Vagina (tissue), 2 donors: ENCODE results near the gene TSC22D4. TPM values are rescaled to one million over a fixed set of nuclear protein-coding genes. Genes with fewer than 3 reads are reported as not detected.

Experiments used
- DNase-seq, 2 donors: peaks; one replicate each; pipeline ENCODE4 v3.0.0-alpha.2; 2017; ENCODE audit errors: extremely low spot score in 2 of 2
- H3K27ac ChIP-seq: fragments of 200-600 bp; sonication (generic); one replicate; pipeline ENCODE4 v1.5.1; 2019
- H3K27me3 ChIP-seq: fragments of 200-600 bp; sonication (generic); one replicate; pipeline ENCODE4 v1.5.1; 2019
- H3K36me3 ChIP-seq, 2 donors: fragments of 200-600 bp; sonication (generic); one replicate each; pipeline ENCODE4 v1.5.1; 2017 to 2019
- H3K4me1 ChIP-seq: fragments of 200-600 bp; sonication (generic); one replicate; pipeline ENCODE4 v1.5.1; 2019
- H3K4me3 ChIP-seq, 2 donors: fragments of 200-600 bp; sonication (generic); 1 replicate in 1 of 2; 2 replicates in 1 of 2; pipeline ENCODE4 v1.5.1; 2016 to 2019
- H3K9me3 ChIP-seq: fragments of 200-600 bp; sonication (generic); one replicate; pipeline ENCODE4 v1.5.1; 2019
- CTCF ChIP-seq, 3 experiments: fragments of 450-650 bp in 2 of 3; fragments of 200-600 bp in 1 of 3; sonication (generic) in 1 of 3; IDR thresholded peaks; one replicate each; pipeline ENCODE4 v1.5.1; 2017 to 2019; ENCODE audit warnings: antibody characterized with exemption in 3 of 3, mild to moderate bottlenecking in 2 of 3, moderate library complexity in 2 of 3
- POLR2A ChIP-seq, 2 donors: fragments of 450-650 bp; IDR thresholded peaks; one replicate each; pipeline ENCODE4 v1.6.1; 2017; ENCODE audit warnings: antibody characterized with exemption in 2 of 2, mild to moderate bottlenecking in 2 of 2, moderate library complexity in 2 of 2
- POLR2AphosphoS5 ChIP-seq, 2 donors: sonication (generic); formaldehyde crosslinking; IDR thresholded peaks; one replicate each; pipeline ENCODE4 v1.9.0; 2017; ENCODE audit warnings: antibody characterized with exemption in 2 of 2, mild to moderate bottlenecking in 2 of 2, low read depth in 1 of 2; ENCODE audit not compliant: insufficient read depth in 1 of 2
- intact Hi-C: fragments of 100-400 bp; cut with DNase I; formaldehyde crosslinking; loops from one replicate; pipeline ENCODE4 v1.15.1; 2023
- total RNA-seq: library from RNA; depleted of rRNA; stranded (reverse); fragments of >200 nt; gene quantifications from one replicate; pipeline ENCODE4 v1.2.3, GENCODE V29; 2016

TSC22D4 gene
- total RNA-seq, 1 donor from 2014 or later: 34.6 TPM

GRCh38 chr7:100429637-100430492 lies 49.1 kb downstream of the TSC22D4 start, which contains the start of gene MEPCE:
TSS of gene MEPCE (plus strand) at chr7:100429831. CDS start at chr7:100430019, 188 bp downstream.
- intact Hi-C loops: no loop called here
- H3K4me1 ChIP-seq: peaks cover 33% of the 10 kb centered on the region
- no peaks in the 10 kb centered on the region for H3K27me3 ChIP-seq
- peak within 1 kb of the TSS; percentile 90 to 93 for H3K4me3 ChIP-seq
- H3K9me3 ChIP-seq: no peaks in the 10 kb centered on the region
- no peak for TF ChIP-seq CTCF (IDR thresholded peaks at IDR 0.05)
- TF ChIP-seq POLR2A (IDR thresholded peaks at IDR 0.05): peak in 1 of 2 donors; percentile 75
- peak in 1 of 2 donors; percentile 70 for TF ChIP-seq POLR2AphosphoS5 (IDR thresholded peaks at IDR 0.05; ENCODE audit: insufficient read depth in 1 of 2, low read depth in 1 of 2)
- peaks cover 0 to 16% of the 10 kb centered on the region in 2 donors for H3K36me3 ChIP-seq
- peak in 1 of 2 donors; percentile 97 for DNase-seq
- peak within 1 kb of the TSS; percentile 100 for H3K27ac ChIP-seq

GRCh38 chr7:100428967-100429636 lies 49.9 kb downstream of the TSC22D4 start:
- H3K4me1 ChIP-seq: peaks cover 26% of the 10 kb centered on the region
- peak; percentile 7 to 18 for TF ChIP-seq POLR2A (IDR thresholded peaks at IDR 0.05)
- TF ChIP-seq POLR2AphosphoS5 (IDR thresholded peaks at IDR 0.05; ENCODE audit: insufficient read depth in 1 of 2, low read depth in 1 of 2): peak; percentile 84 to 87
- peak in 1 of 3 experiments; percentile 52 for TF ChIP-seq CTCF (IDR thresholded peaks at IDR 0.05)
- intact Hi-C loops: no loop called here

GRCh38 chr7:100428199-100428966 lies 50.6 kb downstream of the TSC22D4 start, which contains the start of gene ZCWPW1:
TSS of gene ZCWPW1 (minus strand) at chr7:100428703. CDS start at chr7:100420649, 8,054 bp downstream.
- TF ChIP-seq POLR2A (IDR thresholded peaks at IDR 0.05) (peak; percentile 70 to 98), CTCF (IDR thresholded peaks at IDR 0.05) (no peak), POLR2AphosphoS5 (IDR thresholded peaks at IDR 0.05; ENCODE audit: insufficient read depth in 1 of 2, low read depth in 1 of 2) (peak; percentile 97 to 100)
- Histone ChIP-seq H3K27ac (peak within 1 kb of the TSS; percentile 100), H3K4me1 (peaks cover 26% of the 10 kb centered on the region), H3K27me3 (no peaks in the 10 kb centered on the region), H3K9me3 (no peaks in the 10 kb centered on the region), H3K36me3 (peaks cover 0 to under 1% of the 10 kb centered on the region in 2 donors), H3K4me3 (peak within 1 kb of the TSS; percentile 90 to 93)
- intact Hi-C loops: no loop called here
- DNase-seq: peak in 1 of 2 donors; percentile 98

More at GRCh38 chr7:100428967-100429636, 49.9 kb downstream of the TSC22D4 start:
- Histone ChIP-seq H3K27ac (peak overlapping the region; percentile 100), H3K4me3 (peak overlapping the region; percentile 90 to 93), H3K36me3 (peaks cover 0 to 8% of the 10 kb centered on the region in 2 donors), H3K9me3 (no peaks in the 10 kb centered on the region), H3K27me3 (no peaks in the 10 kb centered on the region)
- DNase-seq: peak; percentile 99 to 100

- intact Hi-C loops: no loop called here
- Histone ChIP-seq H3K4me3 (peak overlapping the region; percentile 90 to 93), H3K27ac (peak overlapping the region; percentile 100), H3K27me3 (no peaks in the 10 kb centered on the region), H3K4me1 (peaks cover 25% of the 10 kb centered on the region), H3K9me3 (no peaks in the 10 kb centered on the region), H3K36me3 (no peaks in the 10 kb centered on the region)
- DNase-seq: no peak
- TF ChIP-seq POLR2AphosphoS5 (IDR thresholded peaks at IDR 0.05; ENCODE audit: insufficient read depth in 1 of 2, low read depth in 1 of 2) (no peak), POLR2A (IDR thresholded peaks at IDR 0.05) (no peak)
These were observed 51.2 kb downstream of the TSC22D4 start for GRCh38 chr7:100427762-100428198.
